NT2/D1 (cell line): ENCODE results near the gene OSBPL6.

Experiments used
- DNase-seq: peaks from one replicate; pipeline ENCODE4 v3.0.0-alpha.2; 2011; ENCODE audit warnings: low read depth, low spot score
- H3K27me3 ChIP-seq: 2 replicates; pipeline ENCODE4 v1.6.0; 2011; ENCODE audit warnings: mild to moderate bottlenecking; ENCODE audit not compliant: insufficient read length, insufficient read depth
- H3K36me3 ChIP-seq: 2 replicates; pipeline ENCODE4 v1.6.1; 2011; ENCODE audit warnings: mild to moderate bottlenecking, low read length, mixed read lengths; ENCODE audit not compliant: insufficient read depth, insufficient read length
- H3K4me1 ChIP-seq: 2 replicates; pipeline ENCODE4 v1.5.1; 2011; ENCODE audit not compliant: insufficient read depth, insufficient read length
- H3K4me3 ChIP-seq: 2 replicates; pipeline ENCODE4 v1.5.1; 2011; ENCODE audit warnings: low read depth; ENCODE audit not compliant: insufficient read length
- H3K9ac ChIP-seq: 2 replicates; pipeline ENCODE4 v1.6.0; 2011; ENCODE audit warnings: low read depth; ENCODE audit not compliant: insufficient read length
- H3K9me3 ChIP-seq: 2 replicates; pipeline ENCODE4 v1.5.1; 2011; ENCODE audit warnings: mild to moderate bottlenecking, low read length; ENCODE audit not compliant: insufficient read depth
- SUZ12 ChIP-seq: IDR thresholded peaks from 2 replicates; pipeline ENCODE4 v1.6.1; 2011; ENCODE audit not compliant: insufficient read length, insufficient read depth; ENCODE audit errors: extremely low read depth
- YY1 ChIP-seq: IDR thresholded peaks from 2 replicates; pipeline ENCODE4 v1.6.1; 2011; ENCODE audit not compliant: insufficient read length, insufficient read depth
- ZNF274 ChIP-seq: IDR thresholded peaks from 2 replicates; pipeline ENCODE4 v1.6.1; 2011; ENCODE audit warnings: mild to moderate bottlenecking, low read depth, low read length

Gene OSBPL6

DNA sequence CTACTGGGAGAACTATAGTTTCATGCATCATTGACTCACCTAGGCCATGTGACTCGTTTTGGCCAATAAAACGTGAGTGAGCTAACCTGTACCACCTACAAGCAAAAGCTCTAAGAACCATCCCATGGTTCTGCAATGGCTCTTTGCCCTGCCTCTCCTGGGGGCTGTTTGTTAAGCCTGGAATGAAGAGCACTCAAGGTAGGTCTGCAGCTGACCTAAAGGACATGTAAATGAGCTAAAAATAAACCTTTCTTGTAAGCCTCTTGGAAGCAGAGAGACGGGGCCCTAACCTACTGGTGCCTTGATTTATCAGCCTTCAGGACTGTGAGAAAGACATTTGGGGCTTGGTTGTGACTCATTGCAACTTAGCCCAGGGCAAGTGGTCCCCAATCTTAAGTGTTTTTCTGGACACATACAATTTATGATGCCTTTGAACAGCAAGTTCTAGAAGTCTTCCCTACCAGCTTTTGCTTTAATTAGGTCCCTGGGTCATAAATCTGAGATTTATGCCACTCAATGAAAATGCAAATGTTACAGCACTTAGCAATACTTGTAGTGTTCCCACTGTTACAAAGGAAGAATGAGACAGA is 107.4 kb downstream of the OSBPL6 start:
- DNase-seq, result no peak
- no peaks in the 10 kb centered on the region for H3K36me3 ChIP-seq
- H3K4me3 ChIP-seq, result no peak overlapping the region
- H3K9ac ChIP-seq, result no peak overlapping the region
- no peaks in the 10 kb centered on the region for H3K9me3 ChIP-seq
- H3K27me3 ChIP-seq, result no peaks in the 10 kb centered on the region
- no peak for TF ChIP-seq SUZ12
- no peak for TF ChIP-seq YY1
- no peak for TF ChIP-seq ZNF274
- peaks cover 2% of the 10 kb centered on the region for H3K4me1 ChIP-seq

DNA sequence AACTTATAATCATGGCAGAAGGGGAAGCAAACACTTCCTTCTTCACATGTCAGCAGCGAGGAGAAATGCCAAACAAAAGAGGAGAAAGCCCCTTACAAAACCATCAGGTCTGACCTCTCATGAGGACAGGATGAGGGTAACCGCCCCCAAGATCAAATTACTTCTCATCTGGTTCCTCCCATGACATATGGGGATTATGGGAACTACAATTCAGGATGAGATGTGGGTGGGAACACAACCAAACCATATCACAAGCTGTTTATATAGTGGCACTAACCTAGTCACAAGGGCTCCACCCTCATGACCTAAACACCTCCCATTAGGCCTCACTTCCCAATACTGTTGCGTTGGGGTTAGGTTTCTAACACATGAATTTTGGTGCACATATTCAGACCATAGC is 110.0 kb downstream of the OSBPL6 start:
- Histone ChIP-seq H3K4me1 (peaks cover 2% of the 10 kb centered on the region), H3K4me3 (no peak overlapping the region), H3K9ac (no peak overlapping the region), H3K36me3 (peaks cover 5% of the 10 kb centered on the region), H3K9me3 (no peaks in the 10 kb centered on the region), H3K27me3 (no peaks in the 10 kb centered on the region)
- no peak for DNase-seq
- TF ChIP-seq SUZ12 (no peak), YY1 (no peak), ZNF274 (no peak)

DNA sequence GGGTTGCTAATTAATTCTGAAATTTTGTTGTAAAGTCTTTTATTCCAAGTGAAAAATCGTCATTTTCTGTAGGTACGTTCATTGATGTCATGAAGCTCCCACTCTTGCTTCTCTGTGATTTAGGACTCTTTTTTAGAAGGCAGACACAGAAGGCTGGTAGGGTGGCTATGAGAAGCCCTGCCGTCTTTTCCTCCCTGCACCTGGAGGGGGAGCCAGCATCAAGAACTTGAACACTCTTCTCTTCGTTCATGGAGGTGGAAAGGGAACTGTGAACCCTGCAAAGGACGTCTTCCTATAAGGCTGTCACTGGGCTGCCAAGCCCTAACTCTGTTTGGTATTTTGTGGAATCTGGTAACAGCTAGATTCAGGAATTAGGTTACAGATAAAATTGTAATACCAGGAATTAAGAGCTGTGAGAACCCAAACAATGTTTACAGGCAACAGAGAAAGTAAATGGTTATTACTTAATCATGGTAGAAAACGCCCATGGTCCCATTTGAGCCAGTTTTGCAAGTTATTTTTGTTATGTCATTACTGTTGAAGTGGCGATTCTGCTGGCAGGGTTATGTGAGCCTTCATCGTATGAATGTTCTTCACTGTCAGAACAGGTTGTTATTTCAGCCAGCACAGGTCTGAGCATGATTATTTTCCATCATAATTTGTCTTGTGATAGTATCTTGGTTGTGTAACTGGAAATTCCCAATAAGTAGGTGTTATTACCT is 112.2 kb downstream of the OSBPL6 start:
- TF ChIP-seq ZNF274, result no peak
- TF ChIP-seq SUZ12, result no peak
- TF ChIP-seq YY1, result no peak
- peak; percentile 54 for DNase-seq
- H3K36me3 ChIP-seq, result peaks cover 5% of the 10 kb centered on the region

DNA sequence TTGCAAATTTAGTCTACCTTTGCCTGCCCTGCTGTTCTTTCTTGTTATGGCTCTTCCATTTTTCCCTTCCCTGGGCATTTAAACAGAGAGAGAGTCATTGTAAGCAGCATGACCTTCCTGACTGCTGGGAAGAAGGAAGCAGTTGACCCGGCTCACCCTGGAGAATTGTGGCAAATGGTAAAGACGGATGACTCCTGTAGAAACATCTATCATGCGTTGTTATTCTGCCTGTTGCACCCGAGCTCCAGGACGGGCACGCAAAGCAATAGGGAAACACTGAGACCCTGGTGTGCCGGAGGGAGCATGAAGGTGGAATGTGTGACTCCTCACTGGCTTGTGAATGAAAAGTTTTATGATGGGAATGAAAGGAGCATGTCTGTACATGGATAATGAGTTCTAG is 113.3 kb downstream of the OSBPL6 start:
- Histone ChIP-seq H3K4me1 (no peaks in the 10 kb centered on the region), H3K4me3 (no peak overlapping the region), H3K9me3 (no peaks in the 10 kb centered on the region), H3K36me3 (peaks cover 5% of the 10 kb centered on the region), H3K9ac (no peak overlapping the region), H3K27me3 (no peaks in the 10 kb centered on the region)
- DNase-seq, result no peak
- TF ChIP-seq ZNF274, result no peak
- no peak for TF ChIP-seq SUZ12
- TF ChIP-seq YY1, result no peak

More for the DNA sequence above, 112.2 kb downstream of the OSBPL6 start:
- Histone ChIP-seq H3K9me3 (no peaks in the 10 kb centered on the region), H3K9ac (no peak overlapping the region), H3K27me3 (no peaks in the 10 kb centered on the region), H3K4me1 (peaks cover 2% of the 10 kb centered on the region), H3K4me3 (no peak overlapping the region)

DNA sequence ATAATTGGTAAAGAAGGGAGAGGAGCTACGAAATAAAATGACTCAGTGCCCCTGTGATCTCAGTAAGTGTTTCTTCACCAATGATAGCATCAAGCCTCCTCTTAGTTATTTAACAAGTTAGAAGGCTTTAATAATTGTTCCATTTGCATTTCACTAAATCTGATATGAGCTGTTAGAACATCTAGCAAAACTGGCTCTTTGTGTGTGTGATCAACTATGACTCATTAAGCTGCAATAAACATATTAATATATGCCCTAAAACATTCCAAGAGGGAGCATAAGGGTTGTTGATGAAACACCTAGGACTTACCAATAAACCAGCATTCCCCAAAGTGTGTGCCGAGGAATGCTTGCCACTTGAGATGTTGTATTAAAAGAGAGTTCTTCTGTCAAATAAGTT is 115.2 kb downstream of the OSBPL6 start:
- no peak overlapping the region for H3K9ac ChIP-seq
- no peak for TF ChIP-seq YY1
- TF ChIP-seq ZNF274, result no peak
- TF ChIP-seq SUZ12, result no peak
- H3K4me1 ChIP-seq, result no peaks in the 10 kb centered on the region
- H3K4me3 ChIP-seq, result no peak overlapping the region
- no peak for DNase-seq
- no peaks in the 10 kb centered on the region for H3K27me3 ChIP-seq
- peaks cover 5% of the 10 kb centered on the region for H3K36me3 ChIP-seq
- H3K9me3 ChIP-seq, result no peaks in the 10 kb centered on the region

DNA sequence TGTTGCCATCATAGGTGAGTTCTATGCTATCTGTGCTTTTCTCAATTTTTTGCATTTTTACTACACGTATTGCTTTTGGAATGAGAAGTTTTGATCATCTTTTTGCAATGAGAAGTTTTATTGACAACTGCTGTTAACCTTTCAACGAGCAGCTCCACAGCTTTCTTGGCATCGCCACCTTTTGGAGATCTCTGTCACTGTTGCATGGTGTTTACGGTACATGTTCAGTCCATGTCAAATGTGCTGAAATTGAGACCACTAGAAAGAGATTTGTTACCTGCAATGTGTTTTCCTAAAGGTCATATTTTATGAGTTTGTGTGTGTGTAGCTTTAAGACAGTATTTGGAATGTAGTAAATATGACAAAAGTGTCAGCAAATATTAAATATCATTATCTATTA is 120.8 kb downstream of the OSBPL6 start:
- H3K27me3 ChIP-seq, result no peaks in the 10 kb centered on the region
- H3K9ac ChIP-seq, result no peak overlapping the region
- no peak for TF ChIP-seq ZNF274
- no peak for TF ChIP-seq YY1
- TF ChIP-seq SUZ12, result no peak
- no peak overlapping the region for H3K4me3 ChIP-seq
- no peaks in the 10 kb centered on the region for H3K4me1 ChIP-seq
- H3K9me3 ChIP-seq, result no peaks in the 10 kb centered on the region
- H3K36me3 ChIP-seq, result no peaks in the 10 kb centered on the region
- no peak for DNase-seq

DNA sequence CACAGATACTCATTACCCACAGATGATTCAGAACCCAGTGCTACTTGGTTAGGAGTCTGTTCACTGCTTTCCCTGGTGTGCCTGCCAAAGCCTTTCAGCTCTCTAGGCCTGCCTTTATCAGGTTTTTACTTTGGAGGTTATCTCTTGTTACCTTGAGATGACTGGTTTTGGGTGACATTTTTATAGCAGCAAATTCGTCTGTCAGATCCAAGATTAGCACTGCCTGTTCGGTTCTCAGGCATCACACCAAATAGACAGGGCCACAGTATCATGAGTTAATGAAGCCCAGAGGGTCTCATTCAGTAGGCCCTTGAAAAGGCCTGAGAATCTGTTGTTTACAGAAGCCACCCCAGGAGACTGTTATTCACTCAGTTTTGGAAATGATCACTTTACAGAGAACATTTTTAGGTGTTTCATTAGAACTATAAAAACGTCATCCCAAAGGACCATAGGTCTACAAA is 121.2 kb downstream of the OSBPL6 start:
- TF ChIP-seq SUZ12 (no peak), ZNF274 (no peak), YY1 (no peak)
- H3K36me3 ChIP-seq, result no peaks in the 10 kb centered on the region

More for the DNA sequence above, 121.2 kb downstream of the OSBPL6 start:
- DNase-seq, result no peak
- no peak overlapping the region for H3K4me3 ChIP-seq
- H3K4me1 ChIP-seq, result no peaks in the 10 kb centered on the region
- H3K27me3 ChIP-seq, result no peaks in the 10 kb centered on the region
- H3K9ac ChIP-seq, result no peak overlapping the region
- no peaks in the 10 kb centered on the region for H3K9me3 ChIP-seq
